Kidney epithelial cell (primary cell): ENCODE measurements around the gene HIRIP3. TPM values are rescaled to one million over a fixed set of nuclear protein-coding genes. Genes with fewer than 3 reads are reported as not detected.
A peak's percentile ranks its signal among the peaks of the same experiment; 100 is the strongest.

ENCODE experiments used
- DNase-seq: peaks from one replicate; pipeline ENCODE4 v3.0.0-alpha.2; 2010; ENCODE audit warnings: low read depth
- H3K27me3 ChIP-seq: 2 replicates; pipeline ENCODE4 v1.6.0; 2011; ENCODE audit warnings: low read length; ENCODE audit not compliant: control insufficient read depth, insufficient read depth
- H3K36me3 ChIP-seq: 2 replicates; pipeline ENCODE4 v1.5.1; 2011; ENCODE audit warnings: low read length; ENCODE audit not compliant: control insufficient read depth, insufficient read depth
- H3K4me3 ChIP-seq: 2 replicates; pipeline ENCODE4 v1.5.1; 2011; ENCODE audit warnings: low read depth, mild to moderate bottlenecking, control low read depth, low read length
- CTCF ChIP-seq: IDR thresholded peaks from 2 replicates; pipeline ENCODE4 v1.5.1; 2011; ENCODE audit warnings: mild to moderate bottlenecking, moderate library complexity, low read length, control low read depth, inconsistent platforms; ENCODE audit not compliant: insufficient read depth, poor library complexity, severe bottlenecking
- total RNA-seq: library from RNA; depleted of rRNA; stranded (reverse); fragments of >200 nt; gene quantifications from 2 replicates; pipeline ENCODE4 v1.2.3, GENCODE V29; 2015

Gene HIRIP3
- total RNA-seq, 1 donor from 2014 or later, result 20.3 TPM

- H3K27me3 ChIP-seq, result no peaks in the 10 kb centered on the region
- DNase-seq, result no peak
- no peak overlapping the region for H3K4me3 ChIP-seq
- no peak for TF ChIP-seq CTCF
- H3K36me3 ChIP-seq, result no peaks in the 10 kb centered on the region
Measured at GRCh38 chr16:29947897-29948296, 47.5 kb downstream of the HIRIP3 start.

- TF ChIP-seq CTCF, result peak; percentile 66
- H3K36me3 ChIP-seq, result no peaks in the 10 kb centered on the region
- peak; percentile 98 for DNase-seq
- no peak overlapping the region for H3K4me3 ChIP-seq
- no peaks in the 10 kb centered on the region for H3K27me3 ChIP-seq
Measured at GRCh38 chr16:29943846-29944799, 51.3 kb downstream of the HIRIP3 start.

Other genes starting within 250 kb of the HIRIP3 start
- gene C16orf54, start 249.6 kb downstream of the HIRIP3 start, total RNA-seq, result not detected in 2 replicates
- not detected in 2 replicates for gene ZG16, start 217.4 kb downstream of the HIRIP3 start, total RNA-seq
- gene KIF22, start 204.9 kb downstream of the HIRIP3 start, total RNA-seq, result 24.2 and 27.5 TPM in 2 replicates
- gene MAZ, start 189.1 kb downstream of the HIRIP3 start, total RNA-seq, result 164 and 200 TPM in 2 replicates
- gene PRRT2, start 183.4 kb downstream of the HIRIP3 start, total RNA-seq, result 0.27 and 0.29 TPM in 2 replicates
- gene PAGR1, start 179.5 kb downstream of the HIRIP3 start, total RNA-seq, result 40.1 and 53.9 TPM in 2 replicates
- 194 and 209 TPM in 2 replicates for gene MVP, start 175.2 kb downstream of the HIRIP3 start, total RNA-seq
- gene CDIPT, start 132.4 kb downstream of the HIRIP3 start, total RNA-seq, result 83.9 and 85.2 TPM in 2 replicates
- 26.2 and 30.4 TPM in 2 replicates for gene SEZ6L2, start 96.1 kb downstream of the HIRIP3 start, total RNA-seq
- gene ASPHD1, start 95.1 kb downstream of the HIRIP3 start, total RNA-seq, result 10.2 and 12.5 TPM in 2 replicates
- 24.7 and 38.2 TPM in 2 replicates for gene KCTD13, start 69.4 kb downstream of the HIRIP3 start, total RNA-seq
- 173 and 175 TPM in 2 replicates for gene TMEM219, start 33.5 kb downstream of the HIRIP3 start, total RNA-seq
- 40.1 and 41.7 TPM in 2 replicates for gene TAOK2, start 21.7 kb downstream of the HIRIP3 start, total RNA-seq
- gene INO80E, start 624 bp upstream of the HIRIP3 start, total RNA-seq, result 43.8 and 114 TPM in 2 replicates
- gene DOC2A, start 15.4 kb upstream of the HIRIP3 start, total RNA-seq, result 0.33 TPM in 1 of 2 replicates, not detected in the other
- not detected in 2 replicates for gene C16orf92, start 27.6 kb upstream of the HIRIP3 start, total RNA-seq
- not detected in 2 replicates for gene TLCD3B, start 35.7 kb upstream of the HIRIP3 start, total RNA-seq
- 826 and 1,130 TPM in 2 replicates for gene ALDOA, start 70.1 kb upstream of the HIRIP3 start, total RNA-seq
- gene PPP4C, start 80.4 kb upstream of the HIRIP3 start, total RNA-seq, result 126 and 139 TPM in 2 replicates
- gene TBX6, start 96.3 kb upstream of the HIRIP3 start, total RNA-seq, result 0.55 and 0.58 TPM in 2 replicates
- 25.5 and 32.3 TPM in 2 replicates for gene YPEL3, start 100.6 kb upstream of the HIRIP3 start, total RNA-seq
- 0.14 and 0.50 TPM in 2 replicates for gene GDPD3, start 117.9 kb upstream of the HIRIP3 start, total RNA-seq
- gene MAPK3, start 127.6 kb upstream of the HIRIP3 start, total RNA-seq, result 35.9 and 40.8 TPM in 2 replicates
- 9.7 and 10.8 TPM in 2 replicates for gene CORO1A, start 188.0 kb upstream of the HIRIP3 start, total RNA-seq
- gene BOLA2B, start 198.0 kb upstream of the HIRIP3 start, total RNA-seq, result 312 and 512 TPM in 2 replicates
- 35.0 and 45.4 TPM in 2 replicates for gene SLX1A, start 198.3 kb upstream of the HIRIP3 start, total RNA-seq
- gene SULT1A3, start 203.6 kb upstream of the HIRIP3 start, total RNA-seq, result 2.2 and 6.3 TPM in 2 replicates